GM19240 (cell line): ENCODE data around the gene TBC1D14.
A peak's percentile ranks its signal among the peaks of the same experiment; 100 is the strongest.

Experiments
- DNase-seq: peaks from one replicate; pipeline ENCODE4 v3.0.0; 2011; ENCODE audit warnings: low spot score; ENCODE audit not compliant: insufficient read length

The TBC1D14 gene, protein sequence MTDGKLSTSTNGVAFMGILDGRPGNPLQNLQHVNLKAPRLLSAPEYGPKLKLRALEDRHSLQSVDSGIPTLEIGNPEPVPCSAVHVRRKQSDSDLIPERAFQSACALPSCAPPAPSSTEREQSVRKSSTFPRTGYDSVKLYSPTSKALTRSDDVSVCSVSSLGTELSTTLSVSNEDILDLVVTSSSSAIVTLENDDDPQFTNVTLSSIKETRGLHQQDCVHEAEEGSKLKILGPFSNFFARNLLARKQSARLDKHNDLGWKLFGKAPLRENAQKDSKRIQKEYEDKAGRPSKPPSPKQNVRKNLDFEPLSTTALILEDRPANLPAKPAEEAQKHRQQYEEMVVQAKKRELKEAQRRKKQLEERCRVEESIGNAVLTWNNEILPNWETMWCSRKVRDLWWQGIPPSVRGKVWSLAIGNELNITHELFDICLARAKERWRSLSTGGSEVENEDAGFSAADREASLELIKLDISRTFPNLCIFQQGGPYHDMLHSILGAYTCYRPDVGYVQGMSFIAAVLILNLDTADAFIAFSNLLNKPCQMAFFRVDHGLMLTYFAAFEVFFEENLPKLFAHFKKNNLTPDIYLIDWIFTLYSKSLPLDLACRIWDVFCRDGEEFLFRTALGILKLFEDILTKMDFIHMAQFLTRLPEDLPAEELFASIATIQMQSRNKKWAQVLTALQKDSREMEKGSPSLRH

DNA sequence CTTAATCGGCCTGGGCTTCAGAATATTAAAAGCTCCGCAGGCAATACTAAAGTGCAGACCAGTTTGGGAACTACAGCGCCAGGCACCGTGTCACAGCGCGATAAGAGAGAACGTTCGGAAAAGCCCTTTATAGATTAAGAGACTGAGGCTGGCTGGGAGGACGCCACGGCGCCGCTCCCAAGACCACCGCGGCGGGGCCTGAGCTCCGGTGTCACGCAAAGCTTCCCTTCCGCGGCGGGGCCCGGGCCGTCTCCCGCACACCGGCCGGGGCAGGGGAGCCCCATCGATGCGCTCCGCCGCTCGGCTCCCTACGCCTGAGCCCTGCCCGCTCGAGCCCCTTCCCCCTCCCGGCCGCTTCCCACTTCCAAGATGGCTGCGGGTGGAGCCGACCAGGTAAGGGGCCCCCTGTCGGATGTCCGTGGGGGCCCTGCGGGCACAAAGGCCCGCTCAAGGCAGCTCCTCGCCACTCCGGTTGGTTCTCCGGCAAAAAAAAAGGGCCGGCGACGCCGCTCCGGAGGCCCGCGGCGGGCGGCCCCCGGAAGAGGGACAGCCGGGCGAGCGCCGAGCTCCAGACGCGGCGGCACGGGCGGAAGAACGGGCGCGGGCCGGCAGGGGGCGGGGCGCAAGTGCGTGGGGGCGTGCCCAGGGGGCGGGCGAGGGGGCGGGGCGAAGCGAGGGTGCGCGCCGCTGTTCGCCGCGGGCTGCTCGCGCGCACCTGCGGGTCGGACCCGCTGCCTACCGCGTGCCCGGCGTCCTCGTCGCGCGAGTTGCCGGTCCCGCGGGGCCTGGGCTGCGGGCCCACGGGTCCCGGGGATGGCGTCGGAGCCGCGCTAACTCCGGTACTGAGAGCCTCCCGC lies at the start of gene TBC1D14:
Gene TBC1D14 (plus strand): TSS at position 714 of the 857 bp plus-strand sequence. CDS start 13,564 bp downstream, outside the sequence.
- DNase-seq = peak; percentile 89

DNA sequence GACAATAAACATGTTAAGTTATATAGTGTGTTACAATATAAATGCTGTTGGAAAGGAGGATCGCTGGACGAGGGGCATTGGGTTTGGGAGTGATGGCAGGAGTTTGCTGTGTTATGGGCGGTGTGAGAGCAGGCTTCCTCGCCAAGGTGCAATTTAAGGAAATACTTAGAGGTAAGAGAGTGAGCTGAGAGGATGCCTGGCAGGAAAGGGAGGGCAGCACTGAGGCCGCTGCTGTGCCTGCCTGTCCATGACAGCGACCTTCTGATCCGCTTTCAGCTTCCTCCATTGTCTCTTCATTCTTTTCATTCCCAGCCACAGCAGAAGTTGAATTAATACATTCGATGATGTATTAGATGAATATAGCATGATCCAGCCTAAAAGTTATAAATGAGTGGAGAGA lies 41.2 kb upstream of the TBC1D14 start:
- no peak for DNase-seq

DNA sequence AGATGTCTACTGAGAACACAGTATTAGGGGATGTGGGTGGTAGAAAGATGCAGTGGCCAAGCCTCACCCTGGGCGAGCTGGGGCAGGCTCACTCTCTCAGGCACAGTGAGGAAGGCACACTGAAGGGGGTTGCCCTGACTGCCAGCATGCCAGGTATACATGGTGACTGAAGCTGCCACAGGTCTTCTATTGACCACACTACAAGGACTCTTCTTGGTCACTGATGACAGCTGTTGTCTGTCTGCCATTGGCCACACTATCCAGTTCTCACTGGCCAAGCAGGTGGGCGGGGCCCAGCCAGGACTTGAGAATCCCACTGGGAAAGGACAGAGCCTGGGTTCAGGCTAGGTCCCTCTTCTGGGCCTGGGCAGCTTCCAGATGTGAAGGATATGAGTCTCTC lies 39.7 kb upstream of the TBC1D14 start:
- DNase-seq = no peak

DNA sequence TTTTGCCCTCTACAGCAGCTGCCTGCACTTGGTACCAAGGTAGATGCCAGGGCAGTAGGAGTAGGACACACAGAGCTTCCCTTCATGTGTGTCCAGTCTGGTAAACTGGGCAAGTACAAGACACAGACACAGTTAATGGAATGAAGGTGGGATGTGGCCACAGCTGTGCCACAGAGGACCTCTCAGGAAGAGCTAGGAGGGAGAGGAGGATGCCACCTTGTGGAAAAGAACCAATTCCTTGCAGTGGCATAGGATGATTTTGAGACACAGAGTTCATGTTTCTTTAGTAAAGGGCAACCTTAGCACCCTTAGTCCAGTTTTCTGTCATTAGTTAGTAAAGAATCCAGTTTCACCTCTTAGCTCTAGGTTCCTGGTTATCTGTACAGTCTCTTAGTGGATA lies 36.3 kb upstream of the TBC1D14 start:
- DNase-seq = no peak

DNA sequence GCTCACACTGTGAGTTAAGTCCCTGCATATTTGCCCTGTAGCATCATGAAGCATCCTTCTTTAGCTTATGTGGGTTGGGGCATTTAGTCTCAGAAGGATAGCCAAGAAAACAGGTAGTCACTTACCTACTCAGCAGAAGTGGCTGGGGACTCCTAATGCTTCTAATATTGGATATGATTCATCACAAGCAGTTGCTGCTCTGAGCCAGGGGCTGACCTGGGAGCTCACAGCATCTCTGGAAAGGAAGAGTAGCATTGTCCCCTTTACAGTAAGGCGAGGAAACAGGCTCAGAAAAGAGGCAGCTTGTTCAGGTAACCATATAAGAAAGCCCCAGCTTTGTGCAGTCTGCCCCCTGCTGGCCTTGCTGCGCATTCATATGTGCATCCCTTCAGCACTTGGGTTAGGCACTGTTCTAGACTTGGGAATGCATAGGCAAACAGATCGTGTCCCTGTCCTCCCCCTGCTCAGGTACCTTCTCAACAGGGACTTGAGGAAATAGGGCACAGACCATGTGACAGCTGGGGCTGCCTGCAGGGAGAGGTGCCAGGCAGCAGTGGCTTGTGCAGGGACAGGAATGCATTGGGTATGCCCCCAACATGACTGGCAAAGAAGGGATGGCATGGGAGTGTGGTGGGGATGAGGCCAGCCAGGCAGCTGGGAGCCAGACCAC lies 35.7 kb upstream of the TBC1D14 start:
- DNase-seq = peak; percentile 47

DNA sequence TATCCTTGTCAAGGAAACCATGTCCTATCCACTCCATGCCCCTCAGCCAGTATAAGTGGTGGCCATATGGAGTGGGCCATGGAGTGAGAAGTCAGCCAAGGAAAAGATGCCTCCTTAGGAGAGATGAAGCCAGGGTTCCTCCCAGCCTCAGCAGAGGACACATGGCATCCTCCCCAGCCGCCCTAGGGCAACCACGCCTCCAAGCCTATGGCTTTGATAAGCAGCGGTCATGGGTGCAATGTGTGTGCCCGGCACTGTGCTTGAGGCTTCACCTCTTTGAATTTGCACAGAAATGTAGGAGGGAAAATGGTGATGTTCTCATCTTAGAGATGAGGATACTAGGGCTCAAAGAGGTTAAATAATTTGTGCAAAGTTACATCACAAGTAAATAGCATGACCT lies 34.6 kb upstream of the TBC1D14 start:
- DNase-seq = no peak

DNA sequence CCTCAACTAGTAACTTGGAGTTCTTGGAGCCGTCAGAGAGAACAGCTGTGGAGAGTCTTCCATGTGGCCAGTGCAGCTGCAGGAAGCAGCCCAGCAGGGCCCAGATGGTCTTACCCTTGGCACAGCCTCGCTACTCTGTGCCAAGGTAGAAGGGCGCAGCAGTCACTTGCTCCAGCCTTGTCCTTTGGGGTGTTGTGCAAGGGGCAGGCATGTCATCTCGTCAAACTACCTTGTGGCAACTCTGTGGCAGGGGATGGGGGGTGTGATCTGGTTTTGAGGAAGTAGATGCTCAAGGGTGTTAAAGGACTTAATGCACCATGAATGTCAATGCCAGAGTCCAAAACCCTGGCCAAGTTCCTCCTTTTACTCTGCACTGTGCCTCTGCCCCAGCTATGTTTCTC lies 34.2 kb upstream of the TBC1D14 start:
- no peak for DNase-seq

DNA sequence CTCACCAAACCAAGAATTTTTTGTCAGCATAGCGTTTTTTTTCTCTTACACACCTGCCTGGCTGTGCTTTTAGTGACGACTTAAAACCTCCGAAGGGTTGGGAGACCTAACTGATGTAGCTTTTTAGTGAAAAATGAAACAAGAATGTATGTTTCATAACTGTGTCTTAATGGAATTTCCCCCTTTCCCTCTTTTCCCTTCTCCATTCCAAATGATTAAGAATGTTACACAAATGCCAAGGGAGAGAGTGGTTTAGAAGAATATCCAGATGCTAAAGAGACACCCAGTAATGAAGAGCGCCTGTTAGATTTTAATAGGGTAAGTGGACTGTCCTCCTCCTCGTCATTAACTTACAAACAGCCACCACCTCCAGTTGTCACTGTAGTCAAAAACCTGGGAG lies 33.2 kb upstream of the TBC1D14 start:
- DNase-seq = no peak

DNA sequence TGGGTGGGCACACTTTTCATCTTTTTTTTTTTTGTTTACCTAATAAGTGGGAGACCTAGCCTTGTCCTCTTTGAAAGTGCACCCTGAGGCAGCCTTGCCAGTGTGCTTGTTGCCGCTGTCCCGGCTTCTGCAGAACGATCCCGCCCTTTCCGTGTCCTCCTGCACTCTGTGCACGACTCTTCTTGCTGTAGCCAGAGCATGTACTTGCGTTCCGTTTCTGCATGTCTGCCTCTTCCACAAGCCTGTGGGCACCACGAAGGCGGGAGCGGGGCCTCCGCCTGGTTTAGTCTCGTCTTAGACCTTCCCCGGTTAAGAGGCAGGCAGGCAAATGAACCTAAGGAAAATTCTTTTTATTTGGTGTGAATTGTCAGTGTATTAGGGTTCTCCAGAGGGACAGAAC lies 32.6 kb upstream of the TBC1D14 start:
- no peak for DNase-seq

DNA sequence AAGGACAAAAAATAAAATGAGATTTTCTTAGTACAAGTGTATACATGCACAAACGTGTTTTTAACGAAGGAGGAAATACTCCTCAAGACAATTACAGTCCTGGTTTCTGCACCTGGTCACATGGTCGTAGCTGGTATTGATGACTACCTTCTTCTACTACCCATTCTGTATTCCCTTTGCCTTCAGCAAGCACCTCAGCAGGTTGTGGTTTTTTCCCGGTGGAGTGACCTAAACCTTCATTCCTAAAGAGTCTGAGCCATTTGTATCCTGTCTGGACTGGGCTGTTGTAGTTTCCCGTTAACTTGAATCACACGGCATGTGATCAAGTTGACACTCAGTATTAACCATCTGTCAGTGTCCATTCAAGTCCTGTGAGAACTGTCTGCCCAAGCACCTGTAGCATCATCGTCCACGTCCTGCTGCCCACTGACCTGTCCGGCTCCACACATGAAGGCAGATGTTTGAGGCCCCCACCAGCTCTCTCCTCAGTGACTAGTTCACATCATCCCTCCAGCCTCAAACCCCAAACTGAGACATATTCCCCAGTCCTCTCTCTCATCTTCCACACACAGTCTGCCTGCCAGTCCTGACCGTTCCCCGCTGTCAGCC lies 31.1 kb upstream of the TBC1D14 start:
- DNase-seq = no peak

DNA sequence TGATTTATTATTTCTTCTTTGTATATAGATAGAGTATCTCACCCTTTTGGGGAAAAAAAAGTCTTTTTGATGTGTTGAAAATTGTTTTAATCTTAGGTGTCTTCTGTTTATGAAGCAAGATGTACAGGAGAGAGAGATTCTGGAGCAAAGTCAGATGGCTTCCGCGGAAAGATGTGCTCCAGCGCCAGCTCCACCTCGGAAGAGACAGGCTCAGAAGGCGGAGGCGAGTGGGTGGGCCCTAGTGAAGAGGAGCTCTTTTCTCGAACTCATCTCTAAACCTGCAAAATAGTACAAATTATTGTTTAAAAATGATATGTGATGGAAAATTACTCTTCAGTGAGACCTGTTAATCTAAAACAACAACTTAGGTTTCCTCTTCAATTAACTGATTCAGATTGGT lies 28.9 kb upstream of the TBC1D14 start:
- no peak for DNase-seq

DNA sequence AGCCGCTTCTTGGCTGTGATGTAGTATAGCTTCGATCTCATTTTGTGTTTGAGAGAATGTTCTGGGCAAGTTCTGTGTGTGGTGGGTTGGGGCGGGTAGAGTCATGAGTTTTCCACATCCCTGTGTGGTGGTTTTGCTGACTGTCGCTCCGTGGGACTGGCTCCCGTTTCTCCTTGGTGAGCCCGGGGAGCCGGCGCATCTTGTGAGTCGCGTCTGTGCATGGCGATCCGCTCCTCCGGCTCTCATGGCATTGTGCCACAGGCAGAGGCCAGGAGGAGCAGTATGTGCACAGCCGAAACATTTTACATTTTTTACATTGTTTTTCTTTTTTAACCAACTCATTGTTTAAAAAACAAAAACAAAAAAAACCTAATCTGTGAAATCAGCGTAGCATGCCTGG lies 27.7 kb upstream of the TBC1D14 start:
- no peak for DNase-seq

DNA sequence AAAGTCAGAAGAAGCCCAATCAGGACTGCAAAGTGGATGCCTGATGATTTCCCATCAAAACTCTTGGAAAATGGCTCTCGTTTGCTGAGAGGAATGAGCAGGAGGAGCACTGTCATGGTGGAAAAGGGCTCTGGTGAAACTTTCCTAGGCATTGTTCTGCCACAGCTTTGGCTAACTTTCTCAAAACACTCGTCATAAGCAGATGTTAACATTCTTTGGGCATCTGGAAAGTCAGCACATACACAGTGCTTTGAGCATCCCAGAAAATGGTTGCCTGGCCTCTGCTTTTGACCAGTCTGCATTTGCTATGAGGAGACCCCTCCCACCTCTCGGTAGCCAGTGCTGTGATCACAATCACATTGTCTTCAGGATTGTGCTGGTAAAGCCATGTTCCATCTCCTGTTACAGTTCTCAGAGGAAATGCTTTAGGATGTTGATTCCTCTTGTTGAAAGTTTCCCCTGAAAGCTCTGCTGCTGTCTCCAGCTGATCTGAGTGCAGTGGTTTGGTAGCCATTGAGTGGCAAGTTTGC lies 25.2 kb upstream of the TBC1D14 start:
- no peak for DNase-seq

DNA sequence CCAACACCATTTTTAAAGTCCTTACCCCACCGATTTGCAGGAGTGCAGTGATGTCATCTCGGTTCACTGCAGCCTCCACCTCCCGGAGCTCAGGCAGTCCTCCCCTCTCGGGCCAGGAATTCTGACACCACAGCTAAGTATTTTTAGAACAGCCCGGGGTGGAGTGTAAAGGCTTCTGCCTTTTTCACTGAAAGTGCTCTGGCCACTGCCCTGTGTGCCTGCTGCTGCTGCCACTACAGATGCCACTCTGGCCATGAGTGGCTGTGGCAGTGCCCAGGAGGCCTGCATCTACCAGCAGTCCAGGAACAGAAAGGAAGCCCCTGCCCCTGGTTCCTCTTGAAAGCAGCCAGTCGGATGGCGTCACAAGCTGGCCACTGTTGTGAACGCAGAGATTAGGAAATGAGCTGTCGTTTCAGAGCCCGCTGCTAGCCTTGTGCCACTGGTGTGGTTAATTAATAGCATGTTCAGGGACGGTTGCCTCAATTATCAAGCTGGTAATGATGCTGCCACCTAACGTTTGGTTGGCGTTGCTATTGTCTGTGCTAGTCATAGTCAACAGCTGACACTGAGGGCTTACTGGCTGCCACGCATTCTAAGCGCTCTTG lies 23.6 kb upstream of the TBC1D14 start:
- no peak for DNase-seq

DNA sequence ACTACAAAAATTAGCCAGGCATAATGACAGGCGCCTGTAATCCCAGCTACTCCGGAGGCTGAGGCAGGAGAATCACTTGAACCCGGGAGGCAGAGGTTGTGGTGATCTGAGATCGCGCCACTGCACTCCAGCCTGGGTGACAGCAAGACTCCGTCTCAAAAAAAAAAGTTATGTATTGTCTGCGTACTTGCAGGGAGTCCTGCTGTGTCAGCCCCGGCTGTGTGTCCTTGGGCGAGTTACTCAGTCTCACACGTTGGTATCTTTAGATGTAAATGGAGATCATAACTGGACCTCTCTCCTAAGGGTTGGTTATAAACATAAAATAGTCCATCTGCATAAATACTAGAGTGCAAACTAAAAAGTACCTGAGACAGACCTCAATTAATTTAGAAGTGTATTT lies 22.7 kb upstream of the TBC1D14 start:
- DNase-seq = no peak

DNA sequence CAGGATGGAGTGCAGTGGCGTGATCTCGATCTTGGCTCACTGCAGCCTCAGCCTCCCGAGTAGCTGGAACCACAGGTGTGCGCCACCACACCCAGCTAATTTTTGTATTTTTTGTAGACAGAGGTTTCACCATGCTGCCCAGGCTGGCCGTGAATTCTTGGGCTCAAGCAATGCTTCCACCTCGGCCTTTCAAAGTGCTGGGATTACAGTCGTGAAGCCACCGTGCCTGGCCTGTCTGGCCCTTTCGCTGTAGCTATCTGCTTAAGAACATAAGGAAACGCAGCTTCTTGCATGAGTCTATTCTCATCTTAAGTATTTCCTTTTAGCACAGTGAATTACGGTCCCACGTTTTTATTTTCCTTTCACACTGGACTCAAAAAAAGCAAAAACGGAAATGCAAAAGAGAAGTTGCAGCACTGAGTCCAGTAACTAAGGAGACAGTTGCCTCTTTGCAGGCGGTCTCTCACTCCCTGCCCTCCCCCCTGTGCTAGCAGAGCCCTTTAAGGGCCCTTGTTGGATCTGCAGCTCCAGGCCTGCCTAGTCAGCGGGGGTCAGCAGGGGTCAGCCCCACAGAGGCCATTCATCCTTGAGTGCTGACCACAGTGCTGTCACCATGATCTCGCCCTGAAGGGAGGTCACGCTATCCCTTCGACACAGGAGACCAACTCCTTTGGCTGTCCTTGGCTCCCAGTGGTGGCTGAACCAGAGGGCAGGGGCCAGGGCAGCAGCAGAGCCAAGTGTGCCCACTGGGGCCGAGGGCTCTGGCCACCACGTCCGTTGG lies 21.8 kb upstream of the TBC1D14 start:
- no peak for DNase-seq

DNA sequence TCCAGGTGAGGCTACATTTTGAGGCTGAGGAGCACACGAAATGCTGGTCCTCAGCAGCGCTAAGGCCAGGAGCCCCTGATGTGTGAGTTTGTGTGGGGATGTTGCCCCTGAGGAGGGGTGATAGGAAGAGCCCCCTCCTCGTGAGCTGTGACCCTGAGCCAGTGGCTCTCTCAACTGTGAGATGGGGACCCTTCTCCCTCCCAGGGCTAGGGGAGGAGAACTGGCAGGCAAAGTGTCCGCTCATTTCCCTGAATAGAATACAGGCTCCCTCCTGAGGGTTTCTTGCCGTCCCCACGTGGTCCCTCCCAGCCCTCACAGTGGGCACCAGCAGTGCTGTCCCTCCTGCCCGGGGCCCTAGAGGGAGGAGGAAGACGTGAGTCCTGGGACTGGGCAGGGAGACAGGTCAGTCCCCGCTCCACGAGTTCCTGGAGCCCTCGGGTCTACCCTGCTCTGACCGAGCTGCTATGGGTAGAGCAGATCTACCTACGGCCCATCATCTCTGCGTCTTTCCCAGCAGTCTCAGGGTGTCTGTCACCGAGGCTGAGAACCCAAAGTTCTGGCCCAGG lies 21.0 kb upstream of the TBC1D14 start:
- no peak for DNase-seq

DNA sequence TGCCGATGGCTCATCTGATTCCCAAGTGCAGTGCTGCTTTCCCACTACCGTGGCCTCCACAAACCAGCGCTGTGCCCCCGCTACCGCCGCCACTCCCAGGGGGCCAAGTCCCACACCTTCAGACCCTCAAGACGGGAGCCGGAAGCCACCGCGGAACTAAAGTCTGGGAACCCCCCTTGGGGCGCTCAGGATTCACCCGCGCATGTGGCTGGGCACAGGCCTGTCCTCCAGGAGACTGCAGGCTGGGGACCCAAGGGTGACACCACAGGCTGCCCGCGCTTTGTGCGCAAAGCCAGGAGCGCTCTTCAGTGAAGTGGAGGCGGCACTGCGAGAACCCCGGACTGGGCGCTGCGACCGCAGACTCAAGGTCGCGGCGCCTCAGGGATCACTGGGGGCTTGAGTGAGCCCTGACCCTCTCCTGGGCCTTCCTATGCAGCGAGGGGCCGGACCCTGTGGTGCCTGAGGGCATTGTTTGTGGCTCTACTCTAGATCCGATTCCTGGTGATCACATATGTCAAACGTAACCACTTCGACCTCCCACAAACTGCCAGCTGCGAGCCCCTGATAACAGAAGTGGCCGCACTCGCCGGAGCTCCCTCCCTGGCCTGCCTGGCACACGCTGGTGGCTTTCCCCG lies 20.4 kb upstream of the TBC1D14 start:
- DNase-seq = no peak
